ENCODE results near the gene PSMD6.

DNA sequence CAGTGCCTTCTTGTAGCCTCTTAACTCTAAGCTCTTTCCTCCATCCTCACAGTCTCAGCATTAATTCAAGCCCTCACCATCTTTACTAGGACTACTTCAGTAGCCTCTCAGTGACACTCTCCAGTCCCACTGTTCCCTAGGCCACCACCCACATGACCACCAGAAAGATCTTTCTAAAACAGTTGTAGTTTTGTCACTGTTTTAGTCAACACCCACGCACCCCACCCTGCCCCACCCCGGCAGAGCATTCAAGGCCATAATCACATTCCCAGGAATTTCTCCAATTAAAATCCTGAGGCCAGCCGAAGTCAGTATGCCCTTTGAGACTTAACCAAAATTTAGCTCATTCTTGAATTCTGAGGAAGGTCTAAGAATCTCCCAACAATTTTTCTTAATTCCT, 31.2 kb upstream of the PSMD6 start:
- no peak for TF ChIP-seq POLR2AphosphoS5 (IDR thresholded peaks at IDR 0.05; ENCODE audit: low read depth, low read length)
- TF ChIP-seq RAD21 (IDR thresholded peaks at IDR 0.05; ENCODE audit: low read depth) = no peak
- TF ChIP-seq, protein P1, sequence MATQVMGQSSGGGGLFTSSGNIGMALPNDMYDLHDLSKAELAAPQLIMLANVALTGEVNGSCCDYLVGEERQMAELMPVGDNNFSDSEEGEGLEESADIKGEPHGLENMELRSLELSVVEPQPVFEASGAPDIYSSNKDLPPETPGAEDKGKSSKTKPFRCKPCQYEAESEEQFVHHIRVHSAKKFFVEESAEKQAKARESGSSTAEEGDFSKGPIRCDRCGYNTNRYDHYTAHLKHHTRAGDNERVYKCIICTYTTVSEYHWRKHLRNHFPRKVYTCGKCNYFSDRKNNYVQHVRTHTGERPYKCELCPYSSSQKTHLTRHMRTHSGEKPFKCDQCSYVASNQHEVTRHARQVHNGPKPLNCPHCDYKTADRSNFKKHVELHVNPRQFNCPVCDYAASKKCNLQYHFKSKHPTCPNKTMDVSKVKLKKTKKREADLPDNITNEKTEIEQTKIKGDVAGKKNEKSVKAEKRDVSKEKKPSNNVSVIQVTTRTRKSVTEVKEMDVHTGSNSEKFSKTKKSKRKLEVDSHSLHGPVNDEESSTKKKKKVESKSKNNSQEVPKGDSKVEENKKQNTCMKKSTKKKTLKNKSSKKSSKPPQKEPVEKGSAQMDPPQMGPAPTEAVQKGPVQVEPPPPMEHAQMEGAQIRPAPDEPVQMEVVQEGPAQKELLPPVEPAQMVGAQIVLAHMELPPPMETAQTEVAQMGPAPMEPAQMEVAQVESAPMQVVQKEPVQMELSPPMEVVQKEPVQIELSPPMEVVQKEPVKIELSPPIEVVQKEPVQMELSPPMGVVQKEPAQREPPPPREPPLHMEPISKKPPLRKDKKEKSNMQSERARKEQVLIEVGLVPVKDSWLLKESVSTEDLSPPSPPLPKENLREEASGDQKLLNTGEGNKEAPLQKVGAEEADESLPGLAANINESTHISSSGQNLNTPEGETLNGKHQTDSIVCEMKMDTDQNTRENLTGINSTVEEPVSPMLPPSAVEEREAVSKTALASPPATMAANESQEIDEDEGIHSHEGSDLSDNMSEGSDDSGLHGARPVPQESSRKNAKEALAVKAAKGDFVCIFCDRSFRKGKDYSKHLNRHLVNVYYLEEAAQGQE (IDR thresholded peaks at IDR 0.05; ENCODE audit: low read depth) = no peak
- no peak for TF ChIP-seq SP1 (IDR thresholded peaks at IDR 0.05; ENCODE audit: low read depth)

Data from HCT116 (cell line).